Measurements from ENCODE around the gene GMIP. TPM values are rescaled to one million over a fixed set of nuclear protein-coding genes. Genes with fewer than 3 reads are reported as not detected.
A peak's percentile ranks its signal among the peaks of the same experiment; 100 is the strongest.

Gene GMIP, protein sequence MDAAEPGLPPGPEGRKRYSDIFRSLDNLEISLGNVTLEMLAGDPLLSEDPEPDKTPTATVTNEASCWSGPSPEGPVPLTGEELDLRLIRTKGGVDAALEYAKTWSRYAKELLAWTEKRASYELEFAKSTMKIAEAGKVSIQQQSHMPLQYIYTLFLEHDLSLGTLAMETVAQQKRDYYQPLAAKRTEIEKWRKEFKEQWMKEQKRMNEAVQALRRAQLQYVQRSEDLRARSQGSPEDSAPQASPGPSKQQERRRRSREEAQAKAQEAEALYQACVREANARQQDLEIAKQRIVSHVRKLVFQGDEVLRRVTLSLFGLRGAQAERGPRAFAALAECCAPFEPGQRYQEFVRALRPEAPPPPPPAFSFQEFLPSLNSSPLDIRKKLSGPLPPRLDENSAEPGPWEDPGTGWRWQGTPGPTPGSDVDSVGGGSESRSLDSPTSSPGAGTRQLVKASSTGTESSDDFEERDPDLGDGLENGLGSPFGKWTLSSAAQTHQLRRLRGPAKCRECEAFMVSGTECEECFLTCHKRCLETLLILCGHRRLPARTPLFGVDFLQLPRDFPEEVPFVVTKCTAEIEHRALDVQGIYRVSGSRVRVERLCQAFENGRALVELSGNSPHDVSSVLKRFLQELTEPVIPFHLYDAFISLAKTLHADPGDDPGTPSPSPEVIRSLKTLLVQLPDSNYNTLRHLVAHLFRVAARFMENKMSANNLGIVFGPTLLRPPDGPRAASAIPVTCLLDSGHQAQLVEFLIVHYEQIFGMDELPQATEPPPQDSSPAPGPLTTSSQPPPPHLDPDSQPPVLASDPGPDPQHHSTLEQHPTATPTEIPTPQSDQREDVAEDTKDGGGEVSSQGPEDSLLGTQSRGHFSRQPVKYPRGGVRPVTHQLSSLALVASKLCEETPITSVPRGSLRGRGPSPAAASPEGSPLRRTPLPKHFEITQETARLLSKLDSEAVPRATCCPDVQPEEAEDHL
- polyA plus RNA-seq (2012; rRNA removed), result 5.3 and 6.3 TPM in 2 replicates
- 2.4 and 3.9 TPM in 2 replicates for polyA plus RNA-seq (2012; cell fraction: cytosol; rRNA removed)
- polyA plus RNA-seq (2012; cell fraction: nucleus; rRNA removed), result 40.0 and 43.5 TPM in 2 replicates

DNA sequence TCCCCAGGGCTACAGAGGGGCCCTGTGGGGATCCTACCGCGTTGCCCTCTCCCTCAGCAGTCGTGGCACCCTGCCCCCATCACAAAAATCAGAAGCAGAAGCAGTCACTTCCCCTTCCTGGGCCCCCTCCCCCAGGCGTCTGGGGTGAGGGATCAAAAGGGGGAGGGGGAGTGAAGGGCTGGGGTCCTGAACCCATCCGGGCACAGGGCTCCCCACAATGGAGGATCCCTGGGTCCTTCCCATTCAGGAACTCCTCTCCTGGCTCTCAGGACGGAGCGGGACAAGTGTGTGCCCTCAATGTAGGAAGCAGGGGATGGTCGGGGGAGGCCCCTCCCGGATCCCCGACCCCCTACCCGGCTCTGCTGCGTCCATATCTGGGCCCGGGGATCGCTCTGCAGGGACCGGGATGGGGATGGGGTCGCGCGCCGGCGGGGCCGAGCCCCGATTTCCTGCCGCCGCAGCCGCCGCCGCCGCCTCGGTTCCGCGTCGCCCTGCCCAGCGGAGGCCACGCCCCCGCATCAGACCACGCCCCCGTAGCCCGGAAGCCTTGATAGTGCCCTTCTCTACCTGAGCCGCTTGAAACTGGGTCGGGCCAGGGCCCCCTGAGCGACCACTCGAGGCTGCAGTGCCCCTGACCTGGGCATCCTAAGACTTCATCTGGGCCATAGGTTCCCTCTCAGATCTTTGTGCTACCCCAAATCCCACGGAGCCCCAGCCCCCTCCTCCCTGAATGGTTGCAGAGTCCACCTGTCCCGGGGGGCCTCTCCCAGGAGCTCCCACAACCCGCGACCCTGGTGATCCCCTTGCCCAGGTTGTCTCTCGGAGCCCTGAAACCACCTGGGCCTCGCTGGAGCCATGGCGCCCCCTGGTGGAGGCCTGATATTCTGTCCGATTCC, at the start of gene GMIP:
Gene GMIP (minus strand): TSS at position 500 of the 896 bp plus-strand sequence. CDS start 128 bp downstream, at position 372.
- no peaks in the 10 kb centered on the region for H4K20me1 ChIP-seq (ENCODE audit: insufficient read depth)
- 2% methylated on average over 21 of the region's 50 CpGs for WGBS (ENCODE audit: low lambda C conversion rate)
- H3K9me3 ChIP-seq, result no peaks in the 10 kb centered on the region
- ChIA-PET CTCF (interaction anchor here (0.6 to 13.3 kb wide), 33 partner anchors 9 to 332 kb away, joined by 3 to 175 read pairs (median 5); partner anchors contain the start of genes ATP13A1, CILP2, LPAR2 and NDUFA13), POLR2A (interaction anchor here (1.3 kb wide), 2 partner anchors 111 to 114 kb away, joined by 3 to 6 read pairs; no protein-coding TSS in a partner anchor)
- H3K27ac ChIP-seq (ENCODE audit: low read depth in 2 of 2, low read length in 1 of 2), result peak within 1 kb of the TSS in 1 of 2 experiments; percentile 75; a peak in 2 of 4 replicates
- peak; percentile 93 for DNase-seq
- peaks cover under 1 to 33% of the 10 kb centered on the region in 2 experiments for H3K36me3 ChIP-seq (replicated peaks in 1 of 2; ENCODE audit: control insufficient read depth in 1 of 2, insufficient read depth in 2 of 2, low read length in 1 of 2)
- peak within 1 kb of the TSS; percentile 98 for H3K4me2 ChIP-seq
- peak within 1 kb of the TSS; percentile 78 for H3K9ac ChIP-seq
- H3K79me2 ChIP-seq (ENCODE audit: insufficient read depth), result no peaks in the 10 kb centered on the region
- H3K9me2 ChIP-seq, result no peaks in the 10 kb centered on the region
- no peaks in the 10 kb centered on the region for H3K27me3 ChIP-seq (ENCODE audit: insufficient read depth)
- H2AFZ ChIP-seq (ENCODE audit: low read depth), result peak within 1 kb of the TSS; percentile 88
- peaks cover 3% of the 10 kb centered on the region for H3F3A ChIP-seq (replicated peaks; ENCODE audit: insufficient read depth)
- peak within 1 kb of the TSS; percentile 71 to 98 for H3K4me3 ChIP-seq (ENCODE audit: low read depth in 2 of 2, low read length in 1 of 2)
- H3K4me1 ChIP-seq (ENCODE audit: control insufficient read depth in 1 of 2, insufficient read depth in 2 of 2, low read depth in 1 of 2, low read length in 1 of 2), result peaks cover 0 to 8% of the 10 kb centered on the region in 2 experiments; a peak in 1 of 4 replicates
- TF ChIP-seq, protein P1, sequence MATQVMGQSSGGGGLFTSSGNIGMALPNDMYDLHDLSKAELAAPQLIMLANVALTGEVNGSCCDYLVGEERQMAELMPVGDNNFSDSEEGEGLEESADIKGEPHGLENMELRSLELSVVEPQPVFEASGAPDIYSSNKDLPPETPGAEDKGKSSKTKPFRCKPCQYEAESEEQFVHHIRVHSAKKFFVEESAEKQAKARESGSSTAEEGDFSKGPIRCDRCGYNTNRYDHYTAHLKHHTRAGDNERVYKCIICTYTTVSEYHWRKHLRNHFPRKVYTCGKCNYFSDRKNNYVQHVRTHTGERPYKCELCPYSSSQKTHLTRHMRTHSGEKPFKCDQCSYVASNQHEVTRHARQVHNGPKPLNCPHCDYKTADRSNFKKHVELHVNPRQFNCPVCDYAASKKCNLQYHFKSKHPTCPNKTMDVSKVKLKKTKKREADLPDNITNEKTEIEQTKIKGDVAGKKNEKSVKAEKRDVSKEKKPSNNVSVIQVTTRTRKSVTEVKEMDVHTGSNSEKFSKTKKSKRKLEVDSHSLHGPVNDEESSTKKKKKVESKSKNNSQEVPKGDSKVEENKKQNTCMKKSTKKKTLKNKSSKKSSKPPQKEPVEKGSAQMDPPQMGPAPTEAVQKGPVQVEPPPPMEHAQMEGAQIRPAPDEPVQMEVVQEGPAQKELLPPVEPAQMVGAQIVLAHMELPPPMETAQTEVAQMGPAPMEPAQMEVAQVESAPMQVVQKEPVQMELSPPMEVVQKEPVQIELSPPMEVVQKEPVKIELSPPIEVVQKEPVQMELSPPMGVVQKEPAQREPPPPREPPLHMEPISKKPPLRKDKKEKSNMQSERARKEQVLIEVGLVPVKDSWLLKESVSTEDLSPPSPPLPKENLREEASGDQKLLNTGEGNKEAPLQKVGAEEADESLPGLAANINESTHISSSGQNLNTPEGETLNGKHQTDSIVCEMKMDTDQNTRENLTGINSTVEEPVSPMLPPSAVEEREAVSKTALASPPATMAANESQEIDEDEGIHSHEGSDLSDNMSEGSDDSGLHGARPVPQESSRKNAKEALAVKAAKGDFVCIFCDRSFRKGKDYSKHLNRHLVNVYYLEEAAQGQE (IDR thresholded peaks at IDR 0.05; ENCODE audit: low read depth, low read length), result no peak
- TF ChIP-seq POLR2AphosphoS5 (IDR thresholded peaks at IDR 0.05; ENCODE audit: low read depth, low read length), result no peak
- no peak for TF ChIP-seq RFX5 (IDR thresholded peaks at IDR 0.05; ENCODE audit: low read length)
- no peak for TF ChIP-seq JUND (IDR thresholded peaks at IDR 0.05)
- peak; percentile 66 for TF ChIP-seq SMC3 (IDR thresholded peaks at IDR 0.05; ENCODE audit: low read depth, low read length)
- TF ChIP-seq NRF1 (IDR thresholded peaks at IDR 0.05; ENCODE audit: low read depth, low read length), result no peak
- no peak for TF ChIP-seq TEAD4 (IDR thresholded peaks at IDR 0.05; ENCODE audit: borderline replicate concordance, insufficient read depth)
- TF ChIP-seq SIN3A (IDR thresholded peaks at IDR 0.05; ENCODE audit: borderline replicate concordance, low read depth, low read length), result no peak
- TF ChIP-seq EP300 (IDR thresholded peaks at IDR 0.05; ENCODE audit: borderline replicate concordance in 1 of 2, low read depth in 1 of 2, low read length in 1 of 2), result no peak
- TF ChIP-seq GATA2 (CRISPR knock-in tag; IDR thresholded peaks at IDR 0.05), result no peak
- no peak for TF ChIP-seq MXI1 (IDR thresholded peaks at IDR 0.05; ENCODE audit: low read depth, low read length)
- TF ChIP-seq, protein P2, sequence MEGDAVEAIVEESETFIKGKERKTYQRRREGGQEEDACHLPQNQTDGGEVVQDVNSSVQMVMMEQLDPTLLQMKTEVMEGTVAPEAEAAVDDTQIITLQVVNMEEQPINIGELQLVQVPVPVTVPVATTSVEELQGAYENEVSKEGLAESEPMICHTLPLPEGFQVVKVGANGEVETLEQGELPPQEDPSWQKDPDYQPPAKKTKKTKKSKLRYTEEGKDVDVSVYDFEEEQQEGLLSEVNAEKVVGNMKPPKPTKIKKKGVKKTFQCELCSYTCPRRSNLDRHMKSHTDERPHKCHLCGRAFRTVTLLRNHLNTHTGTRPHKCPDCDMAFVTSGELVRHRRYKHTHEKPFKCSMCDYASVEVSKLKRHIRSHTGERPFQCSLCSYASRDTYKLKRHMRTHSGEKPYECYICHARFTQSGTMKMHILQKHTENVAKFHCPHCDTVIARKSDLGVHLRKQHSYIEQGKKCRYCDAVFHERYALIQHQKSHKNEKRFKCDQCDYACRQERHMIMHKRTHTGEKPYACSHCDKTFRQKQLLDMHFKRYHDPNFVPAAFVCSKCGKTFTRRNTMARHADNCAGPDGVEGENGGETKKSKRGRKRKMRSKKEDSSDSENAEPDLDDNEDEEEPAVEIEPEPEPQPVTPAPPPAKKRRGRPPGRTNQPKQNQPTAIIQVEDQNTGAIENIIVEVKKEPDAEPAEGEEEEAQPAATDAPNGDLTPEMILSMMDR (IDR thresholded peaks at IDR 0.05), result peak; percentile 97
- TF ChIP-seq, protein P3, sequence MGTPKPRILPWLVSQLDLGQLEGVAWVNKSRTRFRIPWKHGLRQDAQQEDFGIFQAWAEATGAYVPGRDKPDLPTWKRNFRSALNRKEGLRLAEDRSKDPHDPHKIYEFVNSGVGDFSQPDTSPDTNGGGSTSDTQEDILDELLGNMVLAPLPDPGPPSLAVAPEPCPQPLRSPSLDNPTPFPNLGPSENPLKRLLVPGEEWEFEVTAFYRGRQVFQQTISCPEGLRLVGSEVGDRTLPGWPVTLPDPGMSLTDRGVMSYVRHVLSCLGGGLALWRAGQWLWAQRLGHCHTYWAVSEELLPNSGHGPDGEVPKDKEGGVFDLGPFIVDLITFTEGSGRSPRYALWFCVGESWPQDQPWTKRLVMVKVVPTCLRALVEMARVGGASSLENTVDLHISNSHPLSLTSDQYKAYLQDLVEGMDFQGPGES (IDR thresholded peaks at IDR 0.05; ENCODE audit: low read depth, low read length), result no peak
- TF ChIP-seq, protein P4, sequence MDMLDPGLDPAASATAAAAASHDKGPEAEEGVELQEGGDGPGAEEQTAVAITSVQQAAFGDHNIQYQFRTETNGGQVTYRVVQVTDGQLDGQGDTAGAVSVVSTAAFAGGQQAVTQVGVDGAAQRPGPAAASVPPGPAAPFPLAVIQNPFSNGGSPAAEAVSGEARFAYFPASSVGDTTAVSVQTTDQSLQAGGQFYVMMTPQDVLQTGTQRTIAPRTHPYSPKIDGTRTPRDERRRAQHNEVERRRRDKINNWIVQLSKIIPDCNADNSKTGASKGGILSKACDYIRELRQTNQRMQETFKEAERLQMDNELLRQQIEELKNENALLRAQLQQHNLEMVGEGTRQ (IDR thresholded peaks at IDR 0.05; ENCODE audit: borderline replicate concordance, low read depth, low read length), result no peak
- no peak for TF ChIP-seq FOXJ3 (CRISPR knock-in tag; IDR thresholded peaks at IDR 0.05)
- no peak for TF ChIP-seq NFIC (IDR thresholded peaks at IDR 0.05; ENCODE audit: borderline replicate concordance)
- TF ChIP-seq FOSL2 (IDR thresholded peaks at IDR 0.05; ENCODE audit: borderline replicate concordance, low read depth), result no peak
- no peak for TF ChIP-seq FOXM1 (IDR thresholded peaks at IDR 0.05; ENCODE audit: low read depth)
- TF ChIP-seq RXRA (IDR thresholded peaks at IDR 0.05; ENCODE audit: borderline replicate concordance, low read depth), result no peak
- no peak for TF ChIP-seq TAF1 (IDR thresholded peaks at IDR 0.05; ENCODE audit: borderline replicate concordance, low read depth, low read length)

Measured in SK-N-SH (cell line).